GM19324 (cell line): ENCODE measurements around the gene OTUD3.

ENCODE experiments used
- ATAC-seq: cut with Tn5 transposase; IDR thresholded peaks from one replicate; pipeline ENCODE4 v1.9.1; 2021; ENCODE audit warnings: mild to moderate bottlenecking, moderate library complexity; ENCODE audit not compliant: unreplicated experiment, low FRiP score

Gene OTUD3

GRCh38 chr1:19942657-19943056 is 60.5 kb downstream of the OTUD3 start:
- ATAC-seq: no peak

GRCh38 chr1:19945914-19946313 is 63.7 kb downstream of the OTUD3 start:
- no peak for ATAC-seq

- ATAC-seq: no peak
Measured at GRCh38 chr1:19946331-19946751, 64.1 kb downstream of the OTUD3 start.

- ATAC-seq: no peak
Measured at GRCh38 chr1:19946971-19947370, 64.8 kb downstream of the OTUD3 start.

GRCh38 chr1:19949016-19949415 is 66.8 kb downstream of the OTUD3 start:
- no peak for ATAC-seq

- no peak for ATAC-seq
Measured at GRCh38 chr1:19954059-19954458, 71.9 kb downstream of the OTUD3 start.

GRCh38 chr1:19955534-19956170 is 73.5 kb downstream of the OTUD3 start:
- no peak for ATAC-seq

- no peak for ATAC-seq
Measured at GRCh38 chr1:19957779-19958178, 75.6 kb downstream of the OTUD3 start.

- no peak for ATAC-seq
Measured at GRCh38 chr1:19960591-19960990, 78.4 kb downstream of the OTUD3 start.
